Activated T-cell treated with anti-CD3 and anti-CD28 coated beads for 24 hours (primary cell): ENCODE data around the gene MYL5.
"Not testable (repeated sequence)": the region's sequence is repeated elsewhere in the genome, so short reads cannot be mapped to it uniquely, and the experiment has no call there.

Source experiments
- DNase-seq: peaks from one replicate; pipeline ENCODE4 v3.0.0-alpha.2; 2020; ENCODE audit warnings: low read depth

Gene MYL5

DNA sequence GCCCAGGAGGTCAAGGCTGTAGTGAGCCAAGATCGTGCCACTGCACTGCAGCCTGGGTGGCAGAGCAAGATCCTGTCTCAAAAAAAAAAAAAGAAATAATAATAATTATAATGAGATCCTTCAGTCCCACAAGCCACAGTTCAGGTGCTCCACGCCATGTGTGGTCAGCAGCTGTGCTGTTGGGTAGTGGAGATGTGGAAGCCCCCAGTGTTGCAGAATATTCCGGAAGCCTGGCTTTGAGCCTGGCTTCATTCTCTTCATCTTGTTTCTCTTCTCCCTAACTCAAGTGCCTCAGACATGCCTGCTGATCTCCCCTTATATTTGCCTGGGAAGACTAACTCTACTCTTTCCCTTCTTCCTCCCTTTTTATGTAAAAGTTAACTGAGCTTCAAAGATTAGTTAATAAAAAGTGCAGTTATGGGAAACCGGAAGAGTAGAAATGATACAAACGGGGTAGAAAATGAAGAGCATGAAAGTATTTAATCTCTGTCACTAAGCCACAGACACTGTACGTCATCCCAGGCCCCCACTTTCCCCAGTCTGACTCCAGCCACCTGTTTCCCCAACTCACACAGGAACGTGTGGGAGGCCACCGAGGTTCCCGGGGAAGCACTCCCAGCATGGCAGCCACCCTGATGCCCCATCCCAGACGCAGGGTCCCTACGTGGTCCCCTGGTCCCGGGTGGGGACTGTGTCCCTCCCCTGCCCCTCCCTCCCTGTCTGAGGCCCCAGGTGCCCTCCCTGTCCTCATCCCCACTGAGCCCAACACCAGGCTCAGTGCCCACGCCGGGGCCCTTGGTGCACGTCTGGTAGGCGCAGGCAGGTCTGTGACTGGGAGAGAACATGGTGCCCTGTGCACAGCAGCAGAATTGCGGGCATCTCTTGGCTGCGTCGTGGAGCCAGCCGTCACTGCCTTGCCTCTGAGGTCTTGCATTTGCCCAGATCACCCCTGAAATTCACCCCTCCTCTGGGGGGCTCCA, 55.3 kb downstream of the MYL5 start:
- DNase-seq = no peak

DNA sequence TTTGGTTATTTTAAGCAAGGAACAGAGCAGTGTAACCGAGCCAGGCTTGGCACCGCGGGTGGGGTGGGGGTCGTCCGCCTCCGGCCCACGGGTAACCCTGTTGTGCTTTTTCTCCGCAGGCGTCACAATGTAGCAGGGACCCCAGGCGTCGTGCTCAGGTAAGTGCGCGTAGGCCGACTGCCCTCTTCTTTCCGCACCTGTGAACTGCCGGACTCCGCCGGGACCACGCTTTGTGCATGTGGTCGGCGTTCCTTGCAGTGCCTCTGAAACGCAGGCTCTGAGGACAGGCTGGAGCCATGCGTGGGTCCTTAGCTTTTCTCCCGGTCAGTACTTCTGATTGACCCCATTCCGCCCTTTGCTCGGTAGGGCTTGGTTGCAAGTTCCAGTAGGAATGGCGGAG, 56.2 kb downstream of the MYL5 start:
- DNase-seq = no peak

DNA sequence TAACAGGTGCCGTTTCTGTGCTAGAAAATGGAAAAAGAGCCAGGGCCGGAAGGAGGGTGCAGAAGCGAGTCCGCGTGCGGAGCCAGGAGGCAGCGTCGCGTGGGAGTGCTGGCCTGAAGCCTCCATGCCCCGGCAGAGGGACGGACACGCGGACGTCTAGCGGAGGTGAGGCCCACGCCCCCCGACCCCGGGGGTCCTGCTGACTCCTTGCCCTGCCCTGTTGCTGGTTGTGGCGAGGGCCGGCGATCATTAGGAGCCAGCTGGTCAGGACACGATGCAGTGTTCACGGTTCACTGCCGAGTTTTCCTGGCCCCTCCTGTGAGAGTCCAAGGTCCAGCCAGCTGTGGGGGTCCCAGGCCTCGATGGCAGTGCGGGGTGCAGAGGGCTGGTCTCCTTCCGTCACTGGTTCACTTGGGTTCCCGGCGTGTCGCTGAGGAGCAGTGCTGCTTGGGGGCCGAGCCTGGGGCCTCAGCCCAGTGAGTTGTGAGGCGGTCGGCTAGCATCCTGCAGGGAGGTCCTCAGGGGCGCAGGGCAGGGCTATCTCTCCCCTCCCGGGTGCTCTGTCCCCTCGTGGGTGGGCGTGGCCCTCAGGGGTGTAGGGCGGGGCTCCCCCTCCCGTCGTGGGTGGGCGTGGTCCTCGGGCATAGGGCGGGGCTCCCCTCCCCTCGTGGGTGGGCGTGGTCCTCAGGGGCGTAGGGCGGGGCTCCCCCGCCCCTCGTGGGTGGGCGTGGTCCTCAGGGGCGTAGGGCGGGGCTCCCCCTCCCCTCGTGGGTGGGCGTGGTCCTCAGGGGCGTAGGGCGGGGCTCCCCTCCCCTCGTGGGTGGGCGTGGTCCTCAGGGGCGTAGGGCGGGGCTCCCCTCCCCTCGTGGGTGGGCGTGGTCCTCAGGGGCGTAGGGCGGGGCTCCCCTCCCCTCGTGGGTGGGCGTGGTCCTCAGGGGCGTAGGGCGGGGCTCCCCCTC, 56.9 kb downstream of the MYL5 start:
- not testable (repeated sequence) for DNase-seq
